ENCODE measurements around the gene ENG. TPM values are rescaled to one million over a fixed set of nuclear protein-coding genes. Genes with fewer than 3 reads are reported as not detected.

Gene ENG
- total and polyA plus RNA-seq, 4 donors, result 46.1 to 538 (median 265) TPM

GRCh38 chr9:127802576-127803443, 51.6 kb downstream of the ENG start, which contains the start of gene FPGS:
Gene FPGS (plus strand): TSS chr9:127802882. CDS start chr9:127802925, 43 bp downstream.
- DNase-seq, result peak; percentile 95 to 96
- H3K27me3 ChIP-seq (ENCODE audit: control insufficient read depth in 1 of 2, insufficient read depth in 2 of 2, low read length in 1 of 2), result no peaks in the 10 kb centered on the region
- H3K27ac ChIP-seq (ENCODE audit: low read depth in 1 of 2, low read length in 2 of 2), result peak within 1 kb of the TSS; percentile 81 to 87
- intact Hi-C loops (cut with DNase I), result loop anchor here (5.0 to 10.0 kb wide), 2 partner anchors 64 to 72 kb away; partner anchors contain the start of gene AK1 (in 1 of the 2)
- ATAC-seq (ENCODE audit: low FRiP score), result peak; percentile 94
- H3K4me1 ChIP-seq (ENCODE audit: control insufficient read depth in 1 of 2, insufficient read depth in 2 of 2, low read length in 2 of 2), result no peaks in the 10 kb centered on the region
- H3K4me3 ChIP-seq (ENCODE audit: low read length in 2 of 2), result peak within 1 kb of the TSS; percentile 50 to 71
- peaks cover 0 to 1% of the 10 kb centered on the region in 2 donors for H3K36me3 ChIP-seq (ENCODE audit: control insufficient read depth in 1 of 2, insufficient read depth in 2 of 2, low read length in 1 of 2)
- no peaks in the 10 kb centered on the region for H3K9me3 ChIP-seq (ENCODE audit: control insufficient read depth, low read length)
- 0 to 1% methylated on average over 61 to 83 of the region's 83 CpGs for WGBS, 2 donors

- WGBS, 2 donors, result 26 to 28% methylated on average over 10 of the region's 10 CpGs
- ATAC-seq (ENCODE audit: low FRiP score), result peak; percentile 40
These were observed 52.4 kb downstream of the ENG start for GRCh38 chr9:127801955-127802575.

GRCh38 chr9:127796852-127797370, 57.5 kb downstream of the ENG start:
- Histone ChIP-seq H3K4me1 (ENCODE audit: control insufficient read depth in 1 of 2, insufficient read depth in 2 of 2, low read length in 2 of 2) (no peaks in the 10 kb centered on the region), H3K9me3 (ENCODE audit: control insufficient read depth, low read length) (no peaks in the 10 kb centered on the region), H3K27me3 (ENCODE audit: control insufficient read depth in 1 of 2, insufficient read depth in 2 of 2, low read length in 1 of 2) (no peaks in the 10 kb centered on the region), H3K4me3 (ENCODE audit: low read length in 2 of 2) (no peak overlapping the region), H3K27ac (ENCODE audit: low read depth in 1 of 2, low read length in 2 of 2) (no peak overlapping the region), H3K36me3 (ENCODE audit: control insufficient read depth in 1 of 2, insufficient read depth in 2 of 2, low read length in 1 of 2) (no peaks in the 10 kb centered on the region)
- 62 to 70% methylated on average over 11 of the region's 11 CpGs for WGBS, 2 donors
- no peak for DNase-seq
- intact Hi-C loops (cut with DNase I), result no loop called here
- no peak for ATAC-seq (ENCODE audit: low FRiP score)

More at GRCh38 chr9:127801955-127802575, 52.4 kb downstream of the ENG start:
- intact Hi-C loops (cut with DNase I), result loop anchor here (5.0 to 10.0 kb wide), 2 partner anchors 65 to 73 kb away; partner anchors contain the start of gene AK1 (in 1 of the 2)
- H3K36me3 ChIP-seq (ENCODE audit: control insufficient read depth in 1 of 2, insufficient read depth in 2 of 2, low read length in 1 of 2), result peaks cover 0 to 1% of the 10 kb centered on the region in 2 donors
- peak in 1 of 2 donors; percentile 63 for DNase-seq
- H3K4me3 ChIP-seq (ENCODE audit: low read length in 2 of 2), result no peak overlapping the region
- peak overlapping the region in 1 of 2 donors; percentile 86 for H3K27ac ChIP-seq (ENCODE audit: low read depth in 1 of 2, low read length in 2 of 2)
- H3K4me1 ChIP-seq (ENCODE audit: control insufficient read depth in 1 of 2, insufficient read depth in 2 of 2, low read length in 2 of 2), result no peaks in the 10 kb centered on the region
- H3K9me3 ChIP-seq (ENCODE audit: control insufficient read depth, low read length), result no peaks in the 10 kb centered on the region
- no peaks in the 10 kb centered on the region for H3K27me3 ChIP-seq (ENCODE audit: control insufficient read depth in 1 of 2, insufficient read depth in 2 of 2, low read length in 1 of 2)

- no peak overlapping the region for H3K27ac ChIP-seq (ENCODE audit: low read depth in 1 of 2, low read length in 2 of 2)
- DNase-seq, result peak in 1 of 2 donors; percentile 59
- 45 to 46% methylated on average over 8 of the region's 8 CpGs for WGBS, 2 donors
- H3K4me1 ChIP-seq (ENCODE audit: control insufficient read depth in 1 of 2, insufficient read depth in 2 of 2, low read length in 2 of 2), result no peaks in the 10 kb centered on the region
- H3K4me3 ChIP-seq (ENCODE audit: low read length in 2 of 2), result no peak overlapping the region
- intact Hi-C loops (cut with DNase I), result no loop called here
- no peaks in the 10 kb centered on the region for H3K36me3 ChIP-seq (ENCODE audit: control insufficient read depth in 1 of 2, insufficient read depth in 2 of 2, low read length in 1 of 2)
- no peaks in the 10 kb centered on the region for H3K9me3 ChIP-seq (ENCODE audit: control insufficient read depth, low read length)
- peak; percentile 24 for ATAC-seq (ENCODE audit: low FRiP score)
- no peaks in the 10 kb centered on the region for H3K27me3 ChIP-seq (ENCODE audit: control insufficient read depth in 1 of 2, insufficient read depth in 2 of 2, low read length in 1 of 2)
These were observed 58.1 kb downstream of the ENG start for GRCh38 chr9:127796225-127796813.

GRCh38 chr9:127794001-127794791, 60.3 kb downstream of the ENG start:
- no peaks in the 10 kb centered on the region for H3K27me3 ChIP-seq (ENCODE audit: control insufficient read depth in 1 of 2, insufficient read depth in 2 of 2, low read length in 1 of 2)
- no peaks in the 10 kb centered on the region for H3K9me3 ChIP-seq (ENCODE audit: control insufficient read depth, low read length)
- no peaks in the 10 kb centered on the region for H3K4me1 ChIP-seq (ENCODE audit: control insufficient read depth in 1 of 2, insufficient read depth in 2 of 2, low read length in 2 of 2)
- ATAC-seq (ENCODE audit: low FRiP score), result no peak
- peaks cover 0 to 1% of the 10 kb centered on the region in 2 donors for H3K36me3 ChIP-seq (ENCODE audit: control insufficient read depth in 1 of 2, insufficient read depth in 2 of 2, low read length in 1 of 2)
- intact Hi-C loops (cut with DNase I), result no loop called here
- WGBS, 2 donors, result 49 to 61% methylated on average over 14 of the region's 14 CpGs
- H3K27ac ChIP-seq (ENCODE audit: low read depth in 1 of 2, low read length in 2 of 2), result no peak overlapping the region
- no peak for DNase-seq
- no peak overlapping the region for H3K4me3 ChIP-seq (ENCODE audit: low read length in 2 of 2)

GRCh38 chr9:127793093-127793708, 61.3 kb downstream of the ENG start:
- H3K4me1 ChIP-seq (ENCODE audit: control insufficient read depth in 1 of 2, insufficient read depth in 2 of 2, low read length in 2 of 2), result no peaks in the 10 kb centered on the region
- 37 to 54% methylated on average over 8 of the region's 8 CpGs for WGBS, 2 donors
- peak overlapping the region in 1 of 2 donors; percentile 4 for H3K27ac ChIP-seq (ENCODE audit: low read depth in 1 of 2, low read length in 2 of 2)
- H3K36me3 ChIP-seq (ENCODE audit: control insufficient read depth in 1 of 2, insufficient read depth in 2 of 2, low read length in 1 of 2), result peaks cover 0 to 4% of the 10 kb centered on the region in 2 donors
- H3K4me3 ChIP-seq (ENCODE audit: low read length in 2 of 2), result no peak overlapping the region
- no peaks in the 10 kb centered on the region for H3K27me3 ChIP-seq (ENCODE audit: control insufficient read depth in 1 of 2, insufficient read depth in 2 of 2, low read length in 1 of 2)
- H3K9me3 ChIP-seq (ENCODE audit: control insufficient read depth, low read length), result no peaks in the 10 kb centered on the region
- intact Hi-C loops (cut with DNase I), result no loop called here
- DNase-seq (no peak), ATAC-seq (ENCODE audit: low FRiP score) (no peak)

GRCh38 chr9:127792417-127793031, 61.9 kb downstream of the ENG start:
- DNase-seq (no peak), ATAC-seq (ENCODE audit: low FRiP score) (no peak)
- 83 to 85% methylated on average over 7 of the region's 7 CpGs for WGBS, 2 donors
- Histone ChIP-seq H3K27ac (ENCODE audit: low read depth in 1 of 2, low read length in 2 of 2) (no peak overlapping the region), H3K4me1 (ENCODE audit: control insufficient read depth in 1 of 2, insufficient read depth in 2 of 2, low read length in 2 of 2) (no peaks in the 10 kb centered on the region), H3K27me3 (ENCODE audit: control insufficient read depth in 1 of 2, insufficient read depth in 2 of 2, low read length in 1 of 2) (no peaks in the 10 kb centered on the region), H3K9me3 (ENCODE audit: control insufficient read depth, low read length) (no peaks in the 10 kb centered on the region), H3K36me3 (ENCODE audit: control insufficient read depth in 1 of 2, insufficient read depth in 2 of 2, low read length in 1 of 2) (peaks cover 3 to 8% of the 10 kb centered on the region in 2 donors), H3K4me3 (ENCODE audit: low read length in 2 of 2) (no peak overlapping the region)
- intact Hi-C loops (cut with DNase I), result no loop called here
